ENCODE measurements around the gene GALP.
"Not testable (repeated sequence)": the region's sequence is repeated elsewhere in the genome, so short reads cannot be mapped to it uniquely, and the experiment has no call there.

Gene GALP

DNA sequence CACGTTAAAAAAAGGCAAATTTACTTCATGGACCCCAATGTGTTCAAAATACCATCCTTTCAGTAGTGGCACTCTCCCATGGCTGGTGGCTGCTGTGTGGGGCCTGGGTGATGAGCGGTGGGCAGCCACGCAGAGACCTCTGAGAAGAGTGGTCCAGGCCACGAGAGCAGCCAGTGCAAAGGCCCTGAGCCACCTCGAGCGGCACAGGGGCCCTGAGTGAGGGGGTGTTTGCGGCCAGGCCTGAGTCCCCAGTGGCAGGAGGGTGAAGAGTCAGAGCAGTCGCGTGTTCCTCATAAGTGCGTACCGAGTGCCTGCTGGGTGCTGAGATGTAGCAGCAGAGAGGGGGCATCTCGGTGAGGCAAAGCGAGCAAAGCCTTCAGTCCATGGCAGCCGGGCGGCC lies 27.7 kb upstream of the GALP start:
- DNase-seq (ENCODE audit: low read depth in 3 of 3, low spot score in 1 of 3), result no peak

DNA sequence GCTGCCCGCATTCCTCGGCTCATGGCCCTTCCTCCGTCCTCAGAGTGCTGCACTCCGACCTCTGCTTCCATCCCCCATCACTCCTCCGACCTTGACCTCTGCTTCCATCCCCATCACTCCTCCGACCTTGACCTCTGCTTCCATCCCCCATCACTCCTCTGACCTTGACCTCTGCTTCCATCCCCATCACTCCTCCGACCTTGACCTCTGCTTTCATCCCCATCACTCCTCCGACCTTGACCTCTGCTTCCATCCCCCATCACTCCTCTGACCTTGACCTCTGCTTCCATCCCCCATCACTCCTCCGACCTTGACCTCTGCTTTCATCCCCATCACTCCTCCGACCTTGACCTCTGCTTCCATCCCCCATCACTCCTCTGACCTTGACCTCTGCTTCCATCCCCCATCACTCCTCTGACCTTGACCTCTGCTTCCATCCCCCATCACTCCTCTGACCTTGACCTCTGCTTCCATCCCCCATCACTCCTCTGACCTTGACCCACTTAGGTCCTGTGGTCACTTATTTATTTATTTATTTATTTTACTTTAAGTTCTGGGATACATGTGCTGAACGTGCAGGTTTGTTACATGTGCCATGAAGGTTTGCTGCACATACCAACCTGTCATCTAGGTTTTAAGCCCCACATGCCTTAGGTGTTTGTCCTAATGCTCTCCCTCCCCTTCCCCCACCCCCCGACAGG lies 26.7 kb upstream of the GALP start:
- DNase-seq (ENCODE audit: low read depth in 3 of 3, low spot score in 1 of 3), result not testable (repeated sequence)

DNA sequence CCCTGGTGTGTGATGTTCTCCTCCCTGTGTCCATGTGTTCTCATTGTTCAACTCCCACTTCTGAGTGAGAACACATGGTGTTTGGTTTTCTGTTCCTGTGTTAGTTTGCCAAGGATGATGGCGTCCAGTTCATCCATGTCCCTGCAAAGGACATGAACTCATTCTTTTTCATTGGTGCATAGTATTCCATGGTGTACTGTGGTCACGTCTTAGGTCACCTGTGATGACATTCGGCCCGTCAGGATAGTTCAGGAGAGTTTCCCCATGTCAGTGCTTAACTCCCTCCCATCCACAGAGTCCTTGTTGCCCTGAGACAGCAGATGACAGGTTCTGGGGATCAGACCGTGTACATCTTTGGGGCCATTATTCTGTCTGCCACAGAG lies 26.2 kb upstream of the GALP start:
- no peak for DNase-seq (ENCODE audit: low read depth in 3 of 3, low spot score in 1 of 3)

DNA sequence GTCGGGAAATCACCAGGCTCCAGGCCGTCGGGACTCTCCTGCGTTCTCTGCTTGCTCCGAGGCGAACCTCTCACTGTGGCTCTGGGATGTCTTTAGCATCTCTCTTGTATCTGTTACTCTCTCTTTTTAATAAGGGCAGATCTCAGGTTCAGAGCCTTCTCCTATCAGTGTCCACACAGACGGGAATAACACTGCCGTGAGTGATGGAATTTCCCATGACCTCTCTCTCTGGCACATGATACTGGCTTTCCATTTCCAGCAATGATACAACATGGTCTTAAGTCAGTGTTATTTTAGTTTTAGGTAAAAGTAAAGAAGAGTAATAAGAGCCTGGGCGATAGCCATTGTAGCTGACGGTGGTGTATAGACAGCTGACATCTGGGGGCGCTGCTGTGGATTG lies 25.4 kb upstream of the GALP start:
- no peak for DNase-seq (ENCODE audit: low read depth in 3 of 3, low spot score in 1 of 3)

DNA sequence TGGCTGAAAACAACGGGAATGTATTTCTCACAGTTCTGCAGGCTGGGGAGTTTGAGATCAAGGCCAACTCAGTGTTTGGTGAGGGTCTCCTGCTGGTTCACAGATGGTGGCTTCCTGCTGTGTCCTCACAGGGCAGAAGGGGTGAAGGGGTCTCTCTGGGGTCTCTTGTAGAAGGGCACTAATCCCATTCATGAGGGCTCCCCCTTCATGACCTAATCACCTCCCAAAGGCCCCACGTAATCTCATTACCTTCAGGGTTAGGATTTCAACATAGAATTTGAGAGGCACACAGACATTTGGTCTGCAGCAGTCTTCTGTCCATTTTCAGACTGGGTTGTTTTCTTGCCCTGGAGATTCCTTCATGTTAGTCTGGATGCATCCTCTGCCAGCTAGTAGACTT lies 23.2 kb upstream of the GALP start:
- no peak for DNase-seq (ENCODE audit: low read depth in 3 of 3, low spot score in 1 of 3)

DNA sequence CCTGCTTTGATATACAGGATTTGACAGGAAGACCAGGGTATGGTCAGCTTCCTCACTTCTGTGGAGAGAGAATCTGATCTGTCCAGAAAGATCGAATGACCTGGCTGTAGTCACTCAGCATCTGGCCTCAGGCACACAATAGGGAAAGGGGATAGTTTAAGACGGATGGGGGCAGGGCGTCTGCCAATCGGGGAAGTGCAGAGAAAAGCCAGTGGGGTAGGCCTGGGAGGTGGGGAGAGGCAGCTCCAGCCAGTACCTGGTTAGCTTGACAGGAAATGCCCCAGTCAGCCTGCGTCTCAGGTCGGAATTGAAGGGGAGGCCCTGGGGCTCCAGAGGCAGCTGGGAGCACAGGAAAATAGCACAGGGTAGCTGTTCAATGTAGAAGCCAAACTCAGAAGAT lies 22.3 kb upstream of the GALP start:
- DNase-seq (ENCODE audit: low read depth in 3 of 3, low spot score in 1 of 3), result no peak

DNA sequence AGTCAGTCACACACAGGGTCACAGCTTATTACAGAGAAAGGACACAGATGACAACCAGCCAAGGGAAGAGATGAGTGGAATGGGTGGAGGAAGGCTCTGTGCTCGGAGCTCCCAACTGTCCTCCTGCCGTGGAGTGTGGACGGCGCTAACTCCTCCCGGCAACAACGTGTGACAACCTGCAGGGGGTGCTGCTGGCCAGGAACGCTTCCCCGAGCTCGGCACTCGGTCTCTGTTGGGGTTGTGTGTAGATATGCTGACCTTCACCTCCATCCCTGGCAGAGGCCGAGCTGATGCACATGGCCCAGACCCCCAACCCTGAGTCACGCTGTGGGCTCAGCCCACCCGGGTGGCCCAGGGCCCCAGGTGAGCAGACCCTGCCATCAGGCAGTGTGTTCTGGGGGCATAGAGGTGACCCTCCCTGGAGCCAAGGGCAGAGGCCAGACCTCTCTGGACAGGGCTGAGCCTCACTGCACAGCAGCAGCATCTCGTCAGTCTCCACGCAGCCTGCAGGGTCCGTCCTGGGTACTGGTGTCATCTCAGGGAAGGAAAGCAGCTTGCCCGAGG lies 20.6 kb upstream of the GALP start:
- DNase-seq (ENCODE audit: low read depth in 3 of 3, low spot score in 1 of 3), result no peak

DNA sequence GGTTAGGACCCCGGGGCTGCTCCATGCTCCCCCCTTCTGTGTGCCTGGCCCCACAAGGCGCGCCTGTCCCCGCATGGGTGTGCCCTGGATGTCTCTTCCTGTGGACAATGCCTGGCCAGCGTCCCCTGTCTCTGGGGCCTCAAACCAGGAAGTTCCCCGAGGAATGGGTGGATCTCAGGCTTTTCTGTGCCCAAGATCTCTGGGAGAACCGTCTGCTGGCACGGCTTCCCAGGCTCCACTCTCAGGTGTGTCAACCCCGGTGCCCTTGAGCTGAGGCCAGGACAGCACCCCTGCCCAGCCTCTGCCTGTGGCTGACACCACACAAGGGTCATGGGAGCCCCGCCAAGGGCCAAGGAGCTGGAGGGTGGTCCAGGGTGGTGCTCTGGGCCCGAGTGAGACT lies 19.0 kb upstream of the GALP start:
- DNase-seq (ENCODE audit: low read depth in 3 of 3, low spot score in 1 of 3), result no peak

DNA sequence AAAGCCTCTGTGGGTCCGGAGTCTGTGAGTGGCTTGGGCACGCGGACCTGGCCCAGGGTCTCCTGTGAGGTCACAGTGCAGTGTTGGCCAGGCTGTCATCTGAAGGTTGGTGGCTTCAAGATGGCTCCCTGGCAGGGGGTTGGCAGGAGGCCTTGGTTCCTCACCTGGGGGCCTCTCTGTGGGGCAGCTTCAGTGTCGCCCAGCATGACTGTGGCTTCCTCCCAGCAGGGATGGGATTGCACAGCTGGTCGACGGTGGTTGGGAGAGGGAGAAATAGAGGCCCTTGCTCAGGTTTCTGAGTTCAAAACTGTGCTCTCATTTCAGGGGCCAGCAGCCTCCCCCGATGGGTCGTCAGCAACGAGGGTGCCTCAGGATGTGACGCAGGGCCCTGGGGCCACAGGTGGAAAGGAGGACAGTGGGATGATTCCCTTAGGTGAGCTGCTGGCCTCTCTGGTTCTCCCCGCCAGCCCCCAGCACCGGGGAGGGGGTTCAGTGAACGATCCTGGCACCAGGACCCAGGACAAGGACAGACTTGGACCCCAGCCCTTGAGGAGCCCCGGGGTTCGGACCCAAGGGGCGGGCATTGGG lies 17.5 kb upstream of the GALP start:
- no peak for DNase-seq (ENCODE audit: low read depth in 3 of 3, low spot score in 1 of 3)

DNA sequence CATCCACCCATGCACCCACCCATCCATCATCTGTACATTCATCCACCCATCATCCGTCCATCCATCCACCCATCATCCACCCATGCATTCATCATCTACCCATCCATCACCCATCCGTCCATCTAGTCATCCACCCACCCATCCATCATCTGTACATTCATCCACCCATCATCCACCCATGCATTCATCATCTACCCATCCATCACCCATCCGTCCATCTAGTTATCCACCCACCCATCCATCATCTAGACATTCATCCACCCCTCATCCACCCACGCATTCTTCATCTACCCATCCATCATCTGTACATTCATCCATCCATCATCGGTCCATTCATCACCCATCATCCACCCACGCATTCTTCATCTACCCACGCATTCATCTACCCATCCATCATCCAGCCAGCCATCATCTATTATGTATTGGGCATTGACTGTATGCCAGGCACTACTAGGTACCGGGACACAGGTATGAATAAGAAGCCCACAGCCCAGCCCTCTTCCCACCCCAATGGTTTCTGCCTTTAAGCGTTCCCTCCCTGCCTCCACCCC lies 16.7 kb upstream of the GALP start:
- no peak for DNase-seq (ENCODE audit: low read depth in 3 of 3, low spot score in 1 of 3)

DNA sequence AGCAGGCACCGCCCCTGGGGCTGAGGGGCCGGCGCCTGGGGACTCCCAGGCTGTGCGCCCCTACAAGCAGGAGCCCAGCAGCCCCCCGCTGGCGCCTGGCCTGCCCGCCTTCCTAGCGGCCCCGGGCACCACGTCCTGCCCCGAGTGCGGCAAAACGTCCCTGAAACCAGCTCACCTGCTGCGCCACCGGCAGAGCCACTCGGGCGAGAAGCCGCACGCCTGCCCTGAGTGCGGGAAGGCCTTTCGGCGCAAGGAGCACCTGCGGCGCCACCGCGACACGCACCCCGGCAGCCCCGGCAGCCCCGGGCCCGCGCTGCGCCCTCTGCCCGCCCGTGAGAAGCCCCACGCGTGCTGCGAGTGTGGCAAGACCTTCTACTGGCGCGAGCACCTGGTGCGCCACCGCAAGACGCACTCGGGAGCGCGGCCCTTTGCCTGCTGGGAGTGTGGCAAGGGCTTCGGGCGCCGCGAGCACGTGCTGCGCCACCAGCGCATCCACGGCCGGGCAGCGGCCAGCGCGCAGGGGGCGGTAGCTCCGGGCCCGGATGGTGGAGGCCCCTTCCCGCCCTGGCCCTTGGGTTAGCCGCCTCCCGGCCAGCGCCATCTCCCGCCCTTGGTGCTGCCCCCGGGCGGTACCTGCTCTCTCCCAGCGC lies 16.1 kb upstream of the GALP start:
- DNase-seq (ENCODE audit: low read depth in 3 of 3, low spot score in 1 of 3), result no peak

DNA sequence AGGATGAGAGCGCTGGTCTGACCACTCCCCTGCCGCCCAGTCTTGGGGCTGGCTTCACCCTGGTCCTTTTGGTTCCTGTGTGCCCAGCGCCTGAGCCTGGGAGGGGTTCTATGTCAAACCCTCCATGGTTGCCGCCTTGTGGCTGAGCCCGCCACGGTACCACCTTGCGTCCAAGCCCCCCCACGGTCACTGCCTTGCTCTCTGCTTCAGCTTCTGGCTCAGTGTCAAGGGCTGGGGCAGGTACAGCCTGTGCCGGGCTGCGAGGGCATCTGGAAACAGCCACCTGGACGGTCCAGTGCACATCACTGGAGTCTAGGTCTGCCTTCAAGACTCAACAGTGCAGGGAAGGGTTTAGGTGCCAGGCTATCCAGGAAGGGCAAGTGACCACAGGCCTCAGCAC lies 14.3 kb upstream of the GALP start:
- DNase-seq (ENCODE audit: low read depth in 3 of 3, low spot score in 1 of 3), result no peak

DNA sequence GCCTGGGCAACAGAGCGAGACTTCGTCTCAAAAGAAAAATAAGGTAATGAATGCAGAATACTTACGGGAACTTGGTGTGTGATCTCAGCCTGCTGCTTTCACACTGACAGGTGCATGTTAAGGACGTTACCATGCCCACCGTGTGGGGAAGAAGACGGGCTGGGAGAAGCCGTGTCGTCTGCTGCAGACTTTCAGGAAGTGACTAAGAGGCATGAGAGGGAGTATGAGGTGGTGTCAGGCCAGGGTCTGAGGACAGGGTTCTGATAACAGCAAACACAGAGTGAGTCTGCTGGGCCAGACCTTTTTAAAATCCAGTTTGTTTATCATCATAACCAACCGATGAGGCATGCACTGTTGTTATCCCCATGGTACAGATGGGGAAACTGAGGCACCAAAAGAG lies 13.6 kb upstream of the GALP start:
- no peak for DNase-seq (ENCODE audit: low read depth in 3 of 3, low spot score in 1 of 3)

DNA sequence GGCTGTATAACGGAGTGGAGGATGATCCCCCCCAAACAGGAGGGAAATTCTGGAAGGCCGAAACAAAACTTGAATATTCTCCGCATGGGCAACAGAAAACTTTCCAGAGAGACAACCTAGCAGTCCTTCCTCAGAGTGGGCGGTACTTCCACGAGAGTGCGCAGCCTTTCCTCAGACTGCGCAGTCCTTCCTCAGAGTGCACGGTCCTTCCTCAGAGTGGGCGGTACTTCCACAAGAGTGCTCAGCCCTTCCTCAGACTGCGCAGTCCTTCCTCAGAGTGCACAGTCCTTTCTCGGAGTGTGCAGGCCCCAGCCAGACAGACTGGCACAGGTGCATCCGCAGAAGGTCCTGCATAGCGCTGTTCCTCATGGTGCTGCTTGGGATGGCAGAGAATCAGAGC lies 12.7 kb upstream of the GALP start:
- no peak for DNase-seq (ENCODE audit: low read depth in 3 of 3, low spot score in 1 of 3)

DNA sequence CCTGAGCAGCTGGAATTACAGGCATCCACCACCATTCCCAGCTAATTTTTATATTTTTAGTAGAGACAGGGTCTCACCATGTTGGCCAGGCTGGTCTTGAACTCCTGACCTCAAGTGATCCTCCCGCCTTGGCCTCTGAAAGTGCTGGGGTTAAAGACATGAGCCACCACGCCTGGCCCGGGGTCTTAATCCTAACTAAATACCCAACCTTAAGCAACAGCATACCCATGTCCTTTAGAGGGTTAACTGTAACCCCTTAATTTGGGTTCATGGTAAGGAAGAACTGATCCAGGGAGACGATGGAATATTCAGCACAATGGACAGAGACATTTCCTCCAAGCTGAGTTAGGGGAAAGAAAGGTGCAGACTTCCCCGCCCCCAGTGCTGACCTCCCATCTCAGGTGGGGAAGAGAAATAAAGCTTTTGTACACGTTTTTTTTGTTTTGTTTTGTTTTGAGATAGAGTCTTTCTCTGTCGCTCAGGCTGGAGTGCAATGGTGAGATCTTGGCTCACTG lies 8.7 kb upstream of the GALP start:
- no peak for DNase-seq (ENCODE audit: low read depth in 3 of 3, low spot score in 1 of 3)

DNA sequence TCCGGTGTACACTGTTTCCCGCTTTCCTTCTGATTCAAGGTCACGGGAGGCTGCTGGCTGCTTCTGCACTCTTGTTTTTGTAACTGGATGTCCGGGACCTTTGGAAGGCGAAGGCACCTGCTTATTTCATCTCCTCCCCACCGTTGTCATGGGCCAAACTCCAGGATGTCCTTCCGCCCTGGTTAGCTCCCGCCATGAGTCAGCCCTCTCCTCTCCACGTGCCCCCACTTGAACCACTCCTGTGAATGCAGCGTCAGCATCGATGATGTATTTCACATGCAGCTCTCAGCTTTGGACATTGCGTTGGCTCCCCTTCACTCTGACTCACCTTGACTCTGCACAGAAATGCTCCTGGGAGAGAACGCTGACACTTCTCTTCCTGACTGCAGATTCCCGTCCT lies 5.5 kb upstream of the GALP start:
- DNase-seq (ENCODE audit: low read depth in 3 of 3, low spot score in 1 of 3), result no peak

DNA sequence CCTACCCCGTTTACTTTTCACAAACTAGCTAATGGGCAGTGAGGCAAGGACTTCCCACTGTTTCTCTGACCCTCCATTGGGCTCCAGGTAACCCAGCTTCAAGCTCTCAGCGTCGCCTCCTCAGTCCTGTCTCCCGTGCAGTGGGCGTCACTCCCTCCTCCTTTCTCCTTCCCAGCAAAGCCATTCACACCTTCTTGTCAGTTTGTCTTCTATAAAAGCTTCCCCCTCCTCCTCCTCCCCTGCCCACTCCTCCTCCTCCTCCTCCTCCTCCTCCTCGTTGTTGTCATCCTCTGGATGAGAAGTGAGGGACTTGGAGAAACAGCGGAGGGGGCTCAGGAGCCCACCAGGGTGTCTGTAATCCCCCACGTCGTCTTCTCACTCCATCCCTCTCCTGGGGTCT lies 1.7 kb upstream of the GALP start:
- DNase-seq (ENCODE audit: low read depth in 3 of 3, low spot score in 1 of 3), result no peak

DNA sequence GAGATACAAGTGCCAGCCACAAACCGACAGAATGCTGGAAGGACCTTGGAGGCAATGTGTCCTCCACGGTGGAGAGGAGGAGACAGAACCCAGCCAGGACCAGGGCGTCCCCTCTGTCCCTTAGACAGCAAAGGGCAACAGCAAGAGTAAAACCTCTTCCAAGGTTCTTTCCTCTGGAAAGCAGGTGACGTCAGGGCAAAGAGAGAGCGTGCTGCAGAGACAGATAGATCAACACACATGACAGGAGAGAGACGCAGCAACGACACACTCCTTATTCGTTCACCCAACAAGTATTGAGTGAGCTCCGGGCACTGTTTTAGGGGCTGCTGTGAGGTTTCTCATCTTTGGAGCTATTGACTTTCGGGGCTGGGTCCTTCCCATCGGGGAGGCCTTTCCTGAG lies 1.3 kb upstream of the GALP start:
- no peak for DNase-seq (ENCODE audit: low read depth in 3 of 3, low spot score in 1 of 3)

DNA sequence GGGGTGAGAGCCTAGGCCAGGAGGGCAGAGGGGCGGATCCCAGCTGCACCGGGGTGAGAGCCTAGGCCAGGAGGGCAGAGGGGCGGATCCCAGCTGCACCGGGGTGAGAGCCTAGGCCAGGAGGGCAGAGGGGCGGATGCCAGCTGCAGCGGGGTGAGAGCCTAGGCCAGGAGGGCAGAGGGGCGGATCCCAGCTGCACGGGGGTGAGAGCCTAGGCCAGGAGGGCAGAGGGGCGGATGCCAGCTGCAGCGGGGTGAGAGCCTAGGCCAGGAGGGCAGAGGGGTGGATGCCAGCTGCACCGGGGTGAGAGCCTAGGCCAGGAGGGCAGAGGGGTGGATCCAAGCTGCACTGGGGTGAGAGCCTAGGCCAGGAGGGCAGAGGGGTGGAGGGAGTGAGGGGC lies 502 bp downstream of the GALP start:
- not testable (repeated sequence) for DNase-seq (ENCODE audit: low read depth in 3 of 3, low spot score in 1 of 3)

DNA sequence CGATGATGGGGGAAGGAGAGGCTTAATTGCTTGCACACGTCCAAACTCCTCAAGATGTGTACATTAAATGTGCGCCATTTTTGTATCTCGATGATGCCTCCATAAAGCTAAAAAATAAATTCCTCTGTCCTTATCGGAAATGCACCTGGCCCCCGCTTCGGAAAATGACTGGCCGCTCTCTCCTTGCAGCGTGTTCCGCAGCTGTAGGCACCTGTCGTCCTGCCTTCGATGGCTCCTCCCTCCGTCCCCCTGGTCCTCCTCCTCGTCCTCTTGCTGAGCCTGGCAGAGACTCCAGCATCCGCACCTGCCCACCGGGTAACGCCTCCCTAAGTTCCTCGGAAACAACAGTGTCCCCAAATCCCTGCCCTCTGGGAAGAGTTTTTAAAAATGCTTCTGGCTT lies 1.1 kb downstream of the GALP start:
- no peak for DNase-seq (ENCODE audit: low read depth in 3 of 3, low spot score in 1 of 3)

DNA sequence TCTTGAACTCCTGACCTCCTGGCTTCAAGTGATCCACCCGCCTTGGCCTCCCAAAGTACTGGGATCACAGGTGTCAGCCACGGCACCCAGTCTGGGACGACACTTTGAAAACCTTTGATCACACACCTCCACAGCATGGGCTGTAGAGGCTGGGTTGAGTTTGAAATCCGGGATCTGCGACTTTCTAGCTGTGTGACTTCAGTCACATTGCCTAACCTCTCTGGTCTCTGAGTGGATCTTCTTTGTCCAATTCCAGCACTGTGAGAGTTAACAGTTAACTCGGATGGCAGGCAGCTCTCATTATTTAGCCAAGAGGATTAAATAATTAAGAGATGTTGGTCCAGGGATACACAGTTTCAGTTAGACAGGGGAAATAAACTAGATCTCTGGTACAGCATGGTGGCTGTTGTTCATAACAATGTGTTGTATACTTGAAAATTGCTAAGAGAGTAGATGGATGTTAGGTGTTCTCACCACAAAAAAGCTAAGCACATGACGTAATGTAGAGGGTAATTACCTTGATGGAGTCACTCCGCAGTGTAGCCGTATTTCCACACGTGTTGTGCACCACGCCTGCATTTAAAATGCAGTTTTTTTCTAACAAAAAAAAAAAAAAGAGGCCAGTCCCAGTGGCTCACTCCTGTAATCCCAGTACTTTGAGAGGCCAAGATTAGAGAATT lies 1.9 kb downstream of the GALP start:
- DNase-seq (ENCODE audit: low read depth in 3 of 3, low spot score in 1 of 3), result no peak

DNA sequence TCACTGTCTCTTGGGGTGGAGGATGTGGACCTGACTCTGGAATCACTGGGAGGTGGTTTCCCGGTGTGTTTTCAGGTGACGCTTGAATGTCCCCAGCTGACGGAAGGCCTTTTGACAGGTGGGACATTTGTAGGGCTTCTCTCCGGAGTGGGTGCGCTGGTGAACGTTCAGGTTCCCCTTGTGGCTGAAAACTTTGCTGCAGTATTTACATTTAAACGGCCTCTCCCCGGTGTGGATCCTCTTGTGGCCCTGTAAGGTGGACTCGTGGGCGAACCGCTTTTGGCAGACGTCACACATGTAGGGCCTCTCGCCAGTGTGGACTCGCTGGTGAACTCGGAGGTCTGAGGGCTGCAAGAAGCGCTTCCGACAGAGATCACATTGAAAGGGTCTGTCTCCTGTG lies 14.0 kb downstream of the GALP start:
- DNase-seq (ENCODE audit: low read depth in 3 of 3, low spot score in 1 of 3), result no peak
